Lower leg skin (tissue), 4 donors: ENCODE results near the gene MYO10. TPM values are rescaled to one million over a fixed set of nuclear protein-coding genes. Genes with fewer than 3 reads are reported as not detected.

ENCODE experiments used
- DNase-seq, 2 donors: peaks; one replicate each; pipeline ENCODE4 v3.0.0-alpha.2; 2019; ENCODE audit warnings: low spot score in 2 of 2
- H3K4me3 ChIP-seq: fragments of 200-600 bp; sonication (generic); 2 replicates; pipeline ENCODE4 v1.5.1; 2017; ENCODE audit warnings: mild to moderate bottlenecking, low read depth; ENCODE audit not compliant: poor library complexity, severe bottlenecking
- CTCF ChIP-seq, 3 donors: fragments of 450-650 bp; IDR thresholded peaks; one replicate each; pipeline ENCODE4 v1.5.1; 2016; ENCODE audit warnings: antibody characterized with exemption in 3 of 3, mild to moderate bottlenecking in 3 of 3, moderate library complexity in 2 of 3
- POLR2A ChIP-seq, 2 donors: fragments of 450-650 bp; IDR thresholded peaks; one replicate each; pipeline ENCODE4 v1.6.1; 2016 to 2017; ENCODE audit warnings: antibody characterized with exemption in 2 of 2, mild to moderate bottlenecking in 1 of 2, moderate library complexity in 1 of 2
- WGBS, 2 donors: methylation state at CpG; one replicate each; pipeline ENCODE4 v1.1.5; 2018; 5-methylcytosine and 5-hydroxymethylcytosine counted together
- intact Hi-C: fragments of 100-400 bp; cut with DNase I; formaldehyde crosslinking; loops from one replicate; pipeline ENCODE4 v1.15.0; 2023; ENCODE audit warnings: low total_unique reads
- total RNA-seq, 4 donors: library from RNA; depleted of rRNA; stranded (reverse); fragments of >200 nt; gene quantifications; one replicate each; pipeline ENCODE4 v1.1.0, GENCODE V29; 2016

The MYO10 gene
- total RNA-seq, 4 donors from 2014 or later, result 34.7 to 57.4 (median 47.3) TPM

DNA sequence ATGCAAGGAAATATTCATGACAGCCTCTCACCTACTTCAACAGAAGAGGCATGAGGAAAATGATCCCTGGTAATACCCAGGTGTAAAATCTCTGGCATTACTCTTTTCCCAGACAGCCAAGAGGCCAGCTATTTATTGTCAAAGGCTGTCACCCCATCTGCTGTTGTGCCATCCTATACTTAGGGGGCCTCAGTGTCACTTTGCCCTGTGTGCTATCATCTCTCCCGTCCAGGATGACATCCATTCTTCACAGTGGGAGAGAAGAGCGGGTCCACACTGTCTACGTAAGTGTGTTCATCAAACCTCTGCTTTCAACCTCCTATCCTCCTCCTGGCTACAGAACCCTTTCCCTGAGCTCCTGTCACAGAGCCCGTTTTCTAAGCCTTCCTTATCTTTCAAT is 82.6 kb downstream of the MYO10 start:
- no peak for TF ChIP-seq CTCF (IDR thresholded peaks at IDR 0.05)
- DNase-seq, result no peak
- 85 to 86% methylated on average over 4 of the region's 4 CpGs for WGBS, 2 donors
- no peak overlapping the region for H3K4me3 ChIP-seq
- intact Hi-C loops, result no loop called here

- TF ChIP-seq POLR2A (IDR thresholded peaks at IDR 0.05), result no peak
- TF ChIP-seq CTCF (IDR thresholded peaks at IDR 0.05), result no peak
- WGBS, 2 donors, result 84 to 85% methylated on average over 7 of the region's 7 CpGs
- DNase-seq, result no peak
- intact Hi-C loops, result no loop called here
- H3K4me3 ChIP-seq, result no peak overlapping the region
Measured at GRCh38 chr5:16852251-16853005, 83.7 kb downstream of the MYO10 start.

DNA sequence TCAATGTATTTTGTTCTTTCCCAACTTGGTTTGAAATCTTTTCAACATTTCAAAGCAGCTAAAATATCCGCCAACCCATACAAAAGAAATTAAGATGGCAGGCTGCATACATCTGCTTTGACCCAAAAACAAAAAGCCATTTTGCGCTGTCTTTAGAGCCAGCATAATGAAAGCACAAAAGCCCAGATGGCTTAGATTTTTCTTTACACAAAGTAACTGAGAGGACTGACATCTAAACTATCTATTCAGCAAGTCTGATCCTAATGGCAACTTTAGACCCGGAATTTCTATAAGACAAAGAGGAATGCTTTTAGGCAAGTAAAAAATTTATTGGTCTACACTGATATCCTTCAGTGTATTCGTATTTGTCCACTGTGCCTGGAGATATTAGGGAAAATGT is 86.3 kb downstream of the MYO10 start:
- 81 to 89% methylated on average over 4 of the region's 4 CpGs for WGBS, 2 donors
- intact Hi-C loops, result no loop called here
- no peak overlapping the region for H3K4me3 ChIP-seq
- no peak for DNase-seq
- no peak for TF ChIP-seq POLR2A (IDR thresholded peaks at IDR 0.05)
- no peak for TF ChIP-seq CTCF (IDR thresholded peaks at IDR 0.05)

DNA sequence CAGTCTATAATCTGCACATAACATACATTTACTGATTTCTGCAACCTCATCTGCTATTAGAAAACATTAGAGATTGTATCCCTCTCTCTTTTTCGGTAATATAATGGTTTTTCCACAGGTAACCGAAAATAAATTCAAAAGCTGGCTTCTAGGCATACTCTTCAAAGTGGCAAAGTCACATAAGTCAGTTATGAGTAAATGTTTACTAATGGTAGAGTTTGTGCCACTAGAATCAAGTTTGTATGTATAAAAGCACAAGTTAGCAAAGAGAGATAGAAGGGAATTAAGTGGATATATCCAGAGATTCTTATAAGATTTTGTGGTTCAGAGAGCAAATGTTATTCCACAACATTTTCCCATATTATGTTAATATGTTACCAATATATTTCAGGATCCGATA is 86.9 kb downstream of the MYO10 start:
- 93% methylated on average over 3 of the region's 3 CpGs for WGBS, 2 donors
- no peak for TF ChIP-seq POLR2A (IDR thresholded peaks at IDR 0.05)
- TF ChIP-seq CTCF (IDR thresholded peaks at IDR 0.05), result no peak
- no peak for DNase-seq
- intact Hi-C loops, result no loop called here
- H3K4me3 ChIP-seq, result no peak overlapping the region

GRCh38 chr5:16844952-16845351 is 91.1 kb downstream of the MYO10 start:
- intact Hi-C loops, result no loop called here
- TF ChIP-seq CTCF (IDR thresholded peaks at IDR 0.05) (no peak), POLR2A (IDR thresholded peaks at IDR 0.05) (no peak)
- H3K4me3 ChIP-seq, result no peak overlapping the region
- WGBS, 2 donors, result 83 to 93% methylated on average over 3 of the region's 3 CpGs
- no peak for DNase-seq

- TF ChIP-seq CTCF (IDR thresholded peaks at IDR 0.05) (no peak), POLR2A (IDR thresholded peaks at IDR 0.05) (no peak)
- 32 to 37% methylated on average over 8 of the region's 8 CpGs for WGBS, 2 donors
- intact Hi-C loops, result no loop called here
- no peak overlapping the region for H3K4me3 ChIP-seq
- no peak for DNase-seq
Measured at GRCh38 chr5:16842896-16843295, 93.2 kb downstream of the MYO10 start.
